ENCODE results near the gene NLGN1.

- TF ChIP-seq POLR2A (IDR thresholded peaks at IDR 0.05), result no peak
- TF ChIP-seq EP300 (IDR thresholded peaks at IDR 0.05), result no peak
Observed at GRCh38 chr3:174325171-174325570, 927.6 kb downstream of the NLGN1 start.
